GM23338 (cell line): ENCODE measurements around the gene RAP1A. TPM values are rescaled to one million over a fixed set of nuclear protein-coding genes. Genes with fewer than 3 reads are reported as not detected.

ENCODE experiments used
- ATAC-seq: fragments of 200-7000 bp; cut with Tn5 transposase; 3 replicates; pipeline ENCODE4 v1.9.1; 2020
- DNase-seq: peaks from one replicate; pipeline ENCODE4 v3.0.0-alpha.2; 2015; ENCODE audit warnings: low spot score
- H2AFZ ChIP-seq: fragments of 200-600 bp; sonication (generic); 2 replicates; pipeline ENCODE4 v1.8.0; 2016; ENCODE audit warnings: antibody characterized with exemption, mild to moderate bottlenecking, moderate library complexity
- H3F3A ChIP-seq: fragments of 200-600 bp; sonication (generic); replicated peaks from 2 replicates; pipeline ENCODE4 v1.8.0; 2017; ENCODE audit warnings: antibody characterized with exemption, mixed run types, low read depth
- H3K27ac ChIP-seq: fragments of 200-600 bp; sonication (generic); 2 replicates; pipeline ENCODE4 v1.6.1; 2016; ENCODE audit warnings: low read depth
- H3K27me3 ChIP-seq: fragments of 200-600 bp; sonication (generic); 2 replicates; pipeline ENCODE4 v1.8.0; 2016; ENCODE audit warnings: mild to moderate bottlenecking, mixed run types, moderate library complexity; ENCODE audit not compliant: insufficient read depth
- H3K36me3 ChIP-seq: fragments of 200-600 bp; sonication (generic); 2 replicates; pipeline ENCODE4 v1.8.0; 2016; ENCODE audit warnings: mild to moderate bottlenecking; ENCODE audit not compliant: insufficient read depth
- H3K4me1 ChIP-seq: fragments of 200-600 bp; sonication (generic); 2 replicates; pipeline ENCODE4 v1.8.0; 2016; ENCODE audit warnings: mild to moderate bottlenecking, moderate library complexity; ENCODE audit not compliant: insufficient read depth
- H3K4me2 ChIP-seq: fragments of 200-600 bp; sonication (generic); 2 replicates; pipeline ENCODE4 v1.7.1; 2017; ENCODE audit warnings: mixed run types
- H3K4me3 ChIP-seq: fragments of 200-600 bp; sonication (generic); 2 replicates; pipeline ENCODE4 v1.6.1; 2016; ENCODE audit warnings: mixed run types
- H3K79me2 ChIP-seq: fragments of 200-600 bp; sonication (generic); replicated peaks from 2 replicates; pipeline ENCODE4 v1.8.0; 2017; ENCODE audit warnings: mild to moderate bottlenecking; ENCODE audit not compliant: insufficient read depth
- H3K9me2 ChIP-seq: fragments of 200-600 bp; sonication (generic); 2 replicates; pipeline ENCODE4 v1.8.0; 2017; ENCODE audit not compliant: insufficient read depth
- H4K20me1 ChIP-seq: fragments of 200-600 bp; sonication (generic); replicated peaks from 2 replicates; pipeline ENCODE4 v1.8.0; 2017; ENCODE audit warnings: mild to moderate bottlenecking; ENCODE audit not compliant: insufficient read depth
- H3K27ac Mint-ChIP-seq: 2 replicates; pipeline ENCODE4 v1.8.0; 2020; ENCODE audit warnings: inconsistent platforms, mild to moderate bottlenecking, moderate library complexity, mixed read lengths
- H3K27me3 Mint-ChIP-seq: 3 replicates; pipeline ENCODE4 v1.8.0; 2022; ENCODE audit warnings: low read depth, mild to moderate bottlenecking, moderate library complexity, mixed read lengths, inconsistent platforms; ENCODE audit not compliant: insufficient read depth, poor library complexity
- H3K36me3 Mint-ChIP-seq: 3 replicates; pipeline ENCODE4 v1.8.0; 2021; ENCODE audit warnings: low read depth, mild to moderate bottlenecking, inconsistent platforms, moderate library complexity, mixed read lengths
- H3K4me1 Mint-ChIP-seq: 3 replicates; pipeline ENCODE4 v1.8.0; 2020; ENCODE audit warnings: mild to moderate bottlenecking, inconsistent platforms, mixed read lengths
- H3K4me3 Mint-ChIP-seq: 3 replicates; pipeline ENCODE4 v1.8.0; 2021; ENCODE audit warnings: moderate library complexity, mild to moderate bottlenecking, inconsistent platforms, mixed read lengths
- H3K9me3 Mint-ChIP-seq: 3 replicates; pipeline ENCODE4 v1.8.0; 2020; ENCODE audit warnings: moderate library complexity, mild to moderate bottlenecking, inconsistent platforms, mixed read lengths
- CREB1 ChIP-seq: fragments of 250-450 bp; sonication (Bioruptor Pico); IDR thresholded peaks from 2 replicates; pipeline ENCODE4 v1.5.0; 2020; ENCODE audit warnings: low read depth, mild to moderate bottlenecking, moderate library complexity
- CTCF ChIP-seq, 2 experiments: fragments of 200-600 bp in 1 of 2; sonication (generic) in 1 of 2; conservative IDR thresholded peaks; 2 replicates each; pipeline versions ENCODE4 v1.5.1 to v1.6.1; 2016 to 2017; ENCODE audit warnings: antibody characterized with exemption in 2 of 2, low read depth in 2 of 2, mild to moderate bottlenecking in 2 of 2, moderate library complexity in 1 of 2
- ETS1 ChIP-seq: IDR thresholded peaks from 2 replicates; pipeline ENCODE4 v1.6.1; 2016; ENCODE audit warnings: antibody characterized with exemption
- EZH2 ChIP-seq: fragments of 200-600 bp; sonication (generic); IDR thresholded peaks from one replicate; pipeline ENCODE4 v1.8.0; 2017; ENCODE audit warnings: antibody characterized with exemption, mild to moderate bottlenecking, low read depth; ENCODE audit not compliant: unreplicated experiment
- EZH2phosphoT487 ChIP-seq: fragments of 200-600 bp; sonication (generic); IDR thresholded peaks from one replicate; pipeline ENCODE4 v1.8.1; 2018; ENCODE audit warnings: antibody characterized with exemption; ENCODE audit not compliant: unreplicated experiment
- JUNB ChIP-seq: IDR thresholded peaks from one replicate; pipeline ENCODE4 v1.6.1; 2016; ENCODE audit warnings: antibody characterized with exemption; ENCODE audit not compliant: unreplicated experiment
- NANOG ChIP-seq: IDR thresholded peaks from 2 replicates; pipeline ENCODE4 v1.6.1; 2016; ENCODE audit warnings: antibody characterized with exemption, borderline replicate concordance
- POLR2AphosphoS5 ChIP-seq: IDR thresholded peaks from 2 replicates; pipeline ENCODE4 v1.6.1; 2016; ENCODE audit warnings: antibody characterized with exemption, low read depth
- REST ChIP-seq: IDR thresholded peaks from one replicate; pipeline ENCODE4 v1.6.1; 2018; ENCODE audit warnings: antibody characterized with exemption; ENCODE audit not compliant: unreplicated experiment
- STAT1 ChIP-seq: IDR thresholded peaks from one replicate; pipeline ENCODE4 v1.6.1; 2016; ENCODE audit warnings: antibody characterized with exemption; ENCODE audit not compliant: unreplicated experiment
- ZNF114 ChIP-seq: fragments of 250-450 bp; sonication (Bioruptor Pico); IDR thresholded peaks from 2 replicates; pipeline ENCODE4 v1.5.0; 2020; ENCODE audit warnings: mild to moderate bottlenecking, moderate library complexity
- ZNF331 ChIP-seq: fragments of 250-450 bp; sonication (Bioruptor Pico); IDR thresholded peaks from 2 replicates; pipeline ENCODE4 v1.5.0; 2020; ENCODE audit warnings: low read depth, mild to moderate bottlenecking, moderate library complexity
- ZNF462 ChIP-seq: fragments of 250-450 bp; sonication (Bioruptor Pico); IDR thresholded peaks from 2 replicates; pipeline ENCODE4 v1.5.0; 2020; ENCODE audit warnings: mild to moderate bottlenecking, moderate library complexity
- polyA plus RNA-seq: library from polyadenylated mRNA; unstranded; fragments of >200 nt; fragmentation: Nextera tagmentation; extraction: Ambion mirVana; gene quantifications from 2 replicates; pipeline ENCODE4 v1.2.1, GENCODE V29; 2016
- total RNA-seq: library from RNA; depleted of rRNA; stranded (reverse); fragments of >200 nt; shearing (Covaris generic); gene quantifications from 2 replicates; pipeline ENCODE4 v1.2.3, GENCODE V29; 2014

Gene RAP1A
- total and polyA plus RNA-seq, 2 experiments from 2014 or later: 16.2 to 23.0 TPM

GRCh38 chr1:111665497-111665896 lies 45.9 kb downstream of the RAP1A start:
- no peak overlapping the region for H3K27ac ChIP-seq
- H3K27me3 ChIP-seq: no peaks in the 10 kb centered on the region
- TF ChIP-seq CREB1 (CRISPR knock-in tag) (no peak), NANOG (no peak), EZH2phosphoT487 (no peak), ZNF114 (CRISPR knock-in tag) (no peak), STAT1 (no peak), ETS1 (no peak), REST (no peak), CTCF (conservative IDR thresholded peaks at IDR 0.05; ENCODE audit: low read depth in 2 of 2) (no peak), POLR2AphosphoS5 (no peak), ZNF462 (CRISPR knock-in tag) (no peak), ZNF331 (CRISPR knock-in tag) (no peak), EZH2 (no peak), JUNB (no peak)
- peaks cover 49% of the 10 kb centered on the region for H3K79me2 ChIP-seq
- H3F3A ChIP-seq: no peaks in the 10 kb centered on the region
- Mint-ChIP-seq H3K4me3 (no peak overlapping the region), H3K36me3 (no peaks in the 10 kb centered on the region), H3K9me3 (no peaks in the 10 kb centered on the region), H3K4me1 (no peaks in the 10 kb centered on the region), H3K27ac (no peak overlapping the region), H3K27me3 (no peaks in the 10 kb centered on the region)
- no peak for ATAC-seq
- no peaks in the 10 kb centered on the region for H3K36me3 ChIP-seq
- H2AFZ ChIP-seq: no peak overlapping the region
- no peak overlapping the region for H3K4me2 ChIP-seq
- H3K4me1 ChIP-seq: no peaks in the 10 kb centered on the region
- H3K9me2 ChIP-seq: no peaks in the 10 kb centered on the region
- DNase-seq: no peak
- no peak overlapping the region for H3K4me3 ChIP-seq
- H4K20me1 ChIP-seq: peaks cover 14% of the 10 kb centered on the region
